ENCODE measurements around the gene CLK1. TPM values are rescaled to one million over a fixed set of nuclear protein-coding genes. Genes with fewer than 3 reads are reported as not detected.

The CLK1 gene
- total RNA-seq, 1 experiment from 2014 or later: 51.1 TPM

DNA sequence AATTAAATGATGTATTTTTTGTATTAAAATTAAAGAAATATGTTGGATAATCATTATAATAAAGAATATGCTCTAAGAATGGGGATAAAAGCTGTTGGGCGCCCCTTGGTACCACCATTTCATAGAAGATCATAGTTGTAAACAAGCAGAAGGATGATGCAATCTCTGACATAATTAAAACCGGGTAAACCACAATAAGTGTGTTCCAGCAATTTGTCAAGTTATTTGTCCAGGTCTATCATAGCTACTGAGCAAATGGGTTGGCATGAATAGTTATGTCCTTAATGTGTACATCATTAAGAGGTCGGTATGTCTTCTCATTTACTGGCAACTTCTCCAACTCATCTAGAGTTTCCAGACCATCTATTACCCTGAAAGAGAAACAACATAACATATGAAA lies 6.7 kb upstream of the CLK1 start:
- no peaks in the 10 kb centered on the region for H3K9me3 ChIP-seq (ENCODE audit: low read length)
- H3K79me2 ChIP-seq (ENCODE audit: low read length): no peaks in the 10 kb centered on the region
- intact Hi-C loops (cut with micrococcal nuclease): no loop called here
- no peak overlapping the region for H3K4me2 ChIP-seq (ENCODE audit: low read length)
- CTCF ChIA-PET: interaction anchor here (0.6 kb wide), 1 partner anchor 30 kb away, joined by 5 read pairs; no protein-coding TSS in a partner anchor
- H3F3A ChIP-seq (ENCODE audit: low read length, unreplicated experiment): no peaks in the 10 kb centered on the region
- POLR2A ChIA-PET (ENCODE audit: unreplicated experiment): no interaction called here
- H3K9ac ChIP-seq (ENCODE audit: low read length): no peak overlapping the region
- H3K4me3 ChIP-seq (ENCODE audit: low read length): no peak overlapping the region
- H3K36me3 ChIP-seq (ENCODE audit: low read depth, low read length): peaks cover 14% of the 10 kb centered on the region
- no TSS peak for BruUV-seq (replicated peaks)
- H3K27me3 ChIP-seq (ENCODE audit: low read length): no peaks in the 10 kb centered on the region
- no peaks in the 10 kb centered on the region for H3K4me1 ChIP-seq (ENCODE audit: insufficient read depth, low read length)
- no peaks in the 10 kb centered on the region for H3K9me2 ChIP-seq (replicated peaks; ENCODE audit: low read length)
- DNase-seq: no peak
- TF ChIP-seq, protein P1, sequence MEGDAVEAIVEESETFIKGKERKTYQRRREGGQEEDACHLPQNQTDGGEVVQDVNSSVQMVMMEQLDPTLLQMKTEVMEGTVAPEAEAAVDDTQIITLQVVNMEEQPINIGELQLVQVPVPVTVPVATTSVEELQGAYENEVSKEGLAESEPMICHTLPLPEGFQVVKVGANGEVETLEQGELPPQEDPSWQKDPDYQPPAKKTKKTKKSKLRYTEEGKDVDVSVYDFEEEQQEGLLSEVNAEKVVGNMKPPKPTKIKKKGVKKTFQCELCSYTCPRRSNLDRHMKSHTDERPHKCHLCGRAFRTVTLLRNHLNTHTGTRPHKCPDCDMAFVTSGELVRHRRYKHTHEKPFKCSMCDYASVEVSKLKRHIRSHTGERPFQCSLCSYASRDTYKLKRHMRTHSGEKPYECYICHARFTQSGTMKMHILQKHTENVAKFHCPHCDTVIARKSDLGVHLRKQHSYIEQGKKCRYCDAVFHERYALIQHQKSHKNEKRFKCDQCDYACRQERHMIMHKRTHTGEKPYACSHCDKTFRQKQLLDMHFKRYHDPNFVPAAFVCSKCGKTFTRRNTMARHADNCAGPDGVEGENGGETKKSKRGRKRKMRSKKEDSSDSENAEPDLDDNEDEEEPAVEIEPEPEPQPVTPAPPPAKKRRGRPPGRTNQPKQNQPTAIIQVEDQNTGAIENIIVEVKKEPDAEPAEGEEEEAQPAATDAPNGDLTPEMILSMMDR (conservative IDR thresholded peaks at IDR 0.05; ENCODE audit: low read depth, low read length): no peak
- no peak for TF ChIP-seq EZH2 (IDR thresholded peaks at IDR 0.05; ENCODE audit: low read length, unreplicated experiment)
- no peak for TF ChIP-seq EZH2phosphoT487 (IDR thresholded peaks at IDR 0.05; ENCODE audit: borderline replicate concordance, low read length)
- no peak overlapping the region for H2AFZ ChIP-seq (ENCODE audit: low read length)
- ATAC-seq: no peak
- no peak overlapping the region for H3K27ac ChIP-seq (ENCODE audit: low read length)
- no peaks in the 10 kb centered on the region for H4K20me1 ChIP-seq (ENCODE audit: low read length)

DNA sequence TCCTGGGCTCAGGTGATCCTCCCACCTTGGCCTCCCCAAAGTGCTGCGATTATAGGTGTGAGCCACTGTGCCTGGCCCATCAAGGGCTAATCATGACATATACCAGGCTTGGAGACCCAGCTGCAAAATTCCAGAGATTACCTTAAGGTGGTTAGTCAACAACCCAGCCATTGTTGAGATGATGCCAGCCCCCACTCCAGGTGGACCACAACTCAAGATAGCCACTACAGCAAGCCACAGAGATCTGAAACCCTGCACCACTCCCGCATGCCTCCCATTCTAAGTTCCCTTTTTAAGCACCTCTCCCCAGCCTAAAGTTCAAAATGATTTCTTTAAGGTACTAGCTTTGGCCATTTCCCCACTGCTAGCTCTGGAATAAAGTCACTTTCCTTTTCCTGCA lies 4.6 kb upstream of the CLK1 start:
- no peaks in the 10 kb centered on the region for H4K20me1 ChIP-seq (ENCODE audit: low read length)
- no peaks in the 10 kb centered on the region for H3K9me3 ChIP-seq (ENCODE audit: low read length)
- CTCF ChIA-PET: no interaction called here
- peaks cover 5% of the 10 kb centered on the region for H3K79me2 ChIP-seq (ENCODE audit: low read length)
- no peak overlapping the region for H3K27ac ChIP-seq (ENCODE audit: low read length)
- peaks cover 11% of the 10 kb centered on the region; the same call in 1 of the 2 replicates for H3K36me3 ChIP-seq (ENCODE audit: low read depth, low read length)
- H3K9ac ChIP-seq (ENCODE audit: low read length): no peak overlapping the region
- H3K4me2 ChIP-seq (ENCODE audit: low read length): no peak overlapping the region
- intact Hi-C loops (cut with micrococcal nuclease): no loop called here
- TF ChIP-seq EZH2phosphoT487 (IDR thresholded peaks at IDR 0.05; ENCODE audit: borderline replicate concordance, low read length): no peak
- no peaks in the 10 kb centered on the region for H3K9me2 ChIP-seq (replicated peaks; ENCODE audit: low read length)
- no peak overlapping the region for H3K4me3 ChIP-seq (ENCODE audit: low read length)
- no peaks in the 10 kb centered on the region for H3F3A ChIP-seq (ENCODE audit: low read length, unreplicated experiment)
- POLR2A ChIA-PET (ENCODE audit: unreplicated experiment): interaction anchor here (0.7 kb wide), 1 partner anchor 84 kb away, joined by 5 read pairs; no protein-coding TSS in a partner anchor
- BruUV-seq (replicated peaks): no TSS peak
- H2AFZ ChIP-seq (ENCODE audit: low read length): no peak overlapping the region
- peaks cover 5% of the 10 kb centered on the region; the same call in 1 of the 2 replicates for H3K4me1 ChIP-seq (ENCODE audit: insufficient read depth, low read length)
- no peak for DNase-seq
- H3K27me3 ChIP-seq (ENCODE audit: low read length): no peaks in the 10 kb centered on the region
- ATAC-seq: no peak

DNA sequence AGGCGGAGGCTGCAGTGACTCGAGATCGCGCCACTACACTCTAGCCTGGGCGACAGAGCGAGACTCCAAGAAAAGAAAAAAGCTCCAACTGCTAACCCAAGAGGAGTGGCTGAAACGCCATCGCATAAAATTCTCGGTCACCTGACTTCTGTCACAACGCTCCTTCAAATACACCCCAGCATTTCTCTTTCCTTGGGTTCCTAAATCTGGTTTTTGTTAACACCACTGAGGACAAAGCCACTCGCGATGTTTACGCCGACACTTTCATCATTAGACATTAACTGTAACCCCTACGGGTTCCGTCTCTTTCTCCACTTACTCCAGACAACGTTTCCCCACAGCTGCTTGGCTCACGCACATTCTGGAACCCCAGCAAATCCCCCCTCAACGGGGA lies 679 bp downstream of the CLK1 start:
- Histone ChIP-seq H3K4me1 (ENCODE audit: insufficient read depth, low read length) (peaks cover 26% of the 10 kb centered on the region), H3K36me3 (ENCODE audit: low read depth, low read length) (peaks cover 37% of the 10 kb centered on the region), H4K20me1 (ENCODE audit: low read length) (peaks cover 39% of the 10 kb centered on the region), H3K27ac (ENCODE audit: low read length) (peak overlapping the region; percentile 76), H3F3A (ENCODE audit: low read length, unreplicated experiment) (peaks cover 7% of the 10 kb centered on the region), H3K9me2 (replicated peaks; ENCODE audit: low read length) (no peaks in the 10 kb centered on the region), H3K4me2 (ENCODE audit: low read length) (peak overlapping the region; percentile 83), H3K9ac (ENCODE audit: low read length) (peak overlapping the region; percentile 95), H3K4me3 (ENCODE audit: low read length) (peak overlapping the region; percentile 93), H3K79me2 (ENCODE audit: low read length) (peaks cover 57% of the 10 kb centered on the region), H3K27me3 (ENCODE audit: low read length) (no peaks in the 10 kb centered on the region), H2AFZ (ENCODE audit: low read length) (peak overlapping the region; percentile 85), H3K9me3 (ENCODE audit: low read length) (no peaks in the 10 kb centered on the region)
- no peak for ATAC-seq
- intact Hi-C loops (cut with micrococcal nuclease): loop anchor here (1.0 to 2.0 kb wide), 2 partner anchors 25 to 150 kb away; partner anchors contain the start of genes NIF3L1 and PPIL3
- CTCF ChIA-PET: no interaction called here
- POLR2A ChIA-PET (ENCODE audit: unreplicated experiment): interaction anchor here (0.6 to 1.0 kb wide), 3 partner anchors 25 to 54 kb away, joined by 3 to 5 read pairs (median 4); partner anchors contain the start of genes NIF3L1 and PPIL3
- TSS peak; percentile 34 for BruUV-seq (replicated peaks)
- DNase-seq: peak; percentile 8
- no peak for TF ChIP-seq EZH2 (IDR thresholded peaks at IDR 0.05; ENCODE audit: low read length, unreplicated experiment)
- TF ChIP-seq, protein P1 (conservative IDR thresholded peaks at IDR 0.05; ENCODE audit: low read depth, low read length): no peak
- no peak for TF ChIP-seq EZH2phosphoT487 (IDR thresholded peaks at IDR 0.05; ENCODE audit: borderline replicate concordance, low read length)
